ENCODE data around the gene CASZ1.

- TF ChIP-seq CTCF (IDR thresholded peaks at IDR 0.05) = no peak
- no peak for TF ChIP-seq POLR2A (IDR thresholded peaks at IDR 0.05; ENCODE audit: low read depth)
- no peak for TF ChIP-seq POLR2AphosphoS5 (IDR thresholded peaks at IDR 0.05)
- TF ChIP-seq EP300 (IDR thresholded peaks at IDR 0.05) = no peak
These were observed 20.7 kb downstream of the CASZ1 start for GRCh38 chr1:10775763-10776162.
